GM18909 (cell line): ENCODE data around the gene GRK5.
"Not testable (repeated sequence)": the region's sequence is repeated elsewhere in the genome, so short reads cannot be mapped to it uniquely, and the experiment has no call there.

Experiments
- ATAC-seq: cut with Tn5 transposase; IDR thresholded peaks from one replicate; pipeline ENCODE4 v1.9.1; 2021; ENCODE audit warnings: mild to moderate bottlenecking; ENCODE audit not compliant: unreplicated experiment, poor library complexity

The GRK5 gene

DNA sequence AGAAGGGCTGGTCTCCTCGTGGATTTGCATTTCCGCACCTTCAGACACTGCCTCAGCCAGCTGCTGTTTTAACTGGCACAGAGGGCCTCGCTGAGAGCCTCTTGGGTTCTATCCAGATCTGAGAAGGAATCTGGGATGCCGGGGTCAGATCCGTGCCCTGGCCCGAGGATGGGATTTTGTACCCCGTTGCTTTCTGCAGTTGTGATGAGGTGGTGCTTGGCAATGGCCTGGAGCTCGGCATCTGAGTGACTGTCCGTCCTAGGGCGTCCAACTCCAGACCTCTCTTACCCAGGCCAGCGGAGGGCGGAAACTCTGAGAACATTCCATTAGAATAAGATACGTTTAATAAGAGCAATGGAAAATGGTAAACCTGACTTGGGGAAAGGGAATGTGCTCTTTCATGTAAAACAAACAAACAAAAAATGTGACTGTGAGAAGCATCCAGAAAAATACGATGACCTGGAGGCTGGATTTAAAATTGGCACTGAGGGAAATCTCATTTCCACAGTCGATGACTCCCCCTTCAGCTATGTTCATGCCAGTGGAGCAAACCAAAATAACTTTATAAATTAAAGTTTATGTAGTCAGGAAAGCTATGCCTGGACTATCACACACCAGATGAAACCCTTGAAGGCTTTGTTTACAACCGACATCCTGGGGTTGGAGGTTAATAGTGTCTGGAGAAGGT, 39.6 kb downstream of the GRK5 start:
- ATAC-seq = no peak

DNA sequence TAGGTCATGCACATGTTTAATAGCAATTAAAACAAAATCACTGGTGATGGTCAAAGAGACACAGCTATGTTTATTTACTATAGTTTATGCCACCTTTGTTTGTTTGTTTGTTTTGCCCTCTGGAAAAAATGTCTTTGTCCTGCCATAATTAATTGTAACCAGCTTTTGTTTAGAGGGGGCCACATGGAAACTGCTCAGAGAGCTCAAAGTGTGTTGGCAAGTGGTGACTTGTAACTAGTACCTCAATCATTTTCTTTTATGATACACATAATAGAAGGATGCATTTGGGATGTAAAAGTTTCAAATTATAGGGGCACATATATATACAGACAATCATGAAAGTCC, 40.2 kb downstream of the GRK5 start:
- no peak for ATAC-seq

DNA sequence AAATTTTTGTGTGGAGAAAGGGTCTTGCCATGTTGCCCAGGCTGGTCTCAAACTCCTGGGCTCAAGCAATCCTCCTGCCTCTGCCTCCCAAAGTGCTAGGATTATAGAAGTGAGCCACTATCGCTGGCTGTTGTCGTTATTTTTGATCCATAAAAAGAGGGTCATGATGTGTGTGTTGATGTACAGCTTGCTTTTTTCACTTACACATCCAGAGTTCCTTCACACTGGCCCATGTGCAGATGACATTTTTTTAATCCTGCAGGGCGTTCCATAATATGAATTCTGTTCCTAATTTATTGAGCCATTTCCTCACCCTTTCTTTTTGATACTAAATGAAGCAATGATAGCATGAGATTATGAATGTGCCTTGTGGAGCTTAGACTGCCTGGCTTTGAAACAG, 40.8 kb downstream of the GRK5 start:
- ATAC-seq = no peak

DNA sequence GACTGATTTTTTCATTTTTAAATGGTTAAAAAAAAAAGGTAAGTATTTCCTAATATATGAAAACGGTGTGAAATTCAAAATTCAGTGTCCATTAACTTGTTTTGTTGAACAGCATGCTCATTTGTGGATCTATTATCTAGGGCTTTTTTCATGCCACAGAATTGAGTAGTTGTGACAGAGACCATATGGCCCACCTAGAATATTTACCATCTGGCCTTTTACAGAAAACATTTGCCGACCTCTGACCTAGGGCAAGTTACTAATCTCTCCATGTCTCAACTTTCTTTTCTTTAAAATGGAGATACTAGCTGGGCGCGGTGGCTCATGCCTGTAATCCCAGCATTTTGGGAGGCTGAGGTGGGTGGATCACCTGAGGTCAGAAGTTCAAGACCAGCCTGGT, 41.3 kb downstream of the GRK5 start:
- ATAC-seq = no peak

DNA sequence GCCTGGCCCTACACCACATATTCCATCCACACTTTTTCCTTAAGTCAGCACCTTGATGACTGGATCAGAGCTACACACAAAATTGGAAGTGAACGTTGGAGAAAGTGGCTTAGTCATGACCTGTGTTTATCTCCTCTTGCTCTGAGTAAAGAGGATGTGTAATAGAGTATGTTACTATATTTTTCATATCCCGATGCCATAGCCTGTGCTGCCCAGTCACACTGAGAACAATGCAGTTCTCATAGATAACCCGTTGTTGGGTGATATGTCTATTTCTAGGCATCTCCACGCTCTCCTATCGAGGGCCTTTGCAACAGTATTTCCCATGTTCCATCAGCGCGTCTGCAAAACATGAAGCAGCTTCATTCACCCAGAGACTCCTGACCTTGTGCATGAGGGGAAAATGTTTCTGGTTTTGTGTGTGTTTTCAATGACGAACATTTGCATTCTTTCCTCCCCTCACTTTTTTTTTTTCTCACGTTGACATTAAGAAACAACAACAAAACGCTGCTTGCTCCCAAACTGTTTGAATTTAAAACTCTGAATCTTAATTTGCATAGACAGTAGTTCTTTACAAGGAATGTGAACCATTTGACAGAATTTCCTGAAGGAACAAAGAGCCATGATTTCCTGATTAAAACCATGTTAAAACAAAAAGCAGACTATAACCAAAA, 43.4 kb downstream of the GRK5 start:
- ATAC-seq = no peak

DNA sequence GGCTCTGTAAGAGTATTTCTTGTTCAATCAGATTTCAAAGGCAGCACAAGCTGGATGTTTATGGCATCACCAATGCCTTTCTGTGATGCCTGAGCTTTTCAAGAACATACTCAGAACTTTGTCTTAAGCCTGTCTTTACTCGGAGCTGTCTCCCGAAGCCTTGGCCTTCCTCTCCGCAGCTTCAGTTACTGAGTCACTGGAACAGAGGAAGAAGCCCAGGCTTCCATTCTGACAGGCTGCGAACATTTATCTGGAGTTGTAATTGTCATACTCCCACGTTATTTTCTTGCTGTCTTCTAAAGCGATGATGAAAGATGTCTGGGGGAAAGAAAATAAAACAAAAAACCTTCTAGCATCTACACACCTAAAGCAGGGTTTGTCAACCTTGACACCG, 43.9 kb downstream of the GRK5 start:
- no peak for ATAC-seq

DNA sequence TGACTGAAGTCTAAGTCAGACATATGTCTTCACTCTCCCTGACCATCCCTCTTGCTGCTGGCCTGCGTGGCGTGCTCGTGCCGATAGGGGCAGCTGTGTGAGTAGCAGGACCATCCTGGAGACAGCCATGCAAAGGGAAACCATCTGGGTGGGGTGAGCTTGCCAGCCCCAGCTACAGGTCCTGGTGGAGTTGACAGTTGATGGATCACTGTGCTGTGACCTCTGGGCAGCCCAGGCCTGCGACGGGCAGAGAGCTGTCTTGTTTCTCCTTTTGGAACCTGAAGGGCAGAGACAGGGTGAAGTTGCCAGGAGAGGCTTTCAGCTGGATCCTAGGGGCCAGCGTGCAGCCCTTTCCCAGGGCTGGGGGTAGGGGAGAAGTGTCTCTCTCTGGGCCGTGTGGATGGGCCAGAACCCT, 44.7 kb downstream of the GRK5 start:
- no peak for ATAC-seq

DNA sequence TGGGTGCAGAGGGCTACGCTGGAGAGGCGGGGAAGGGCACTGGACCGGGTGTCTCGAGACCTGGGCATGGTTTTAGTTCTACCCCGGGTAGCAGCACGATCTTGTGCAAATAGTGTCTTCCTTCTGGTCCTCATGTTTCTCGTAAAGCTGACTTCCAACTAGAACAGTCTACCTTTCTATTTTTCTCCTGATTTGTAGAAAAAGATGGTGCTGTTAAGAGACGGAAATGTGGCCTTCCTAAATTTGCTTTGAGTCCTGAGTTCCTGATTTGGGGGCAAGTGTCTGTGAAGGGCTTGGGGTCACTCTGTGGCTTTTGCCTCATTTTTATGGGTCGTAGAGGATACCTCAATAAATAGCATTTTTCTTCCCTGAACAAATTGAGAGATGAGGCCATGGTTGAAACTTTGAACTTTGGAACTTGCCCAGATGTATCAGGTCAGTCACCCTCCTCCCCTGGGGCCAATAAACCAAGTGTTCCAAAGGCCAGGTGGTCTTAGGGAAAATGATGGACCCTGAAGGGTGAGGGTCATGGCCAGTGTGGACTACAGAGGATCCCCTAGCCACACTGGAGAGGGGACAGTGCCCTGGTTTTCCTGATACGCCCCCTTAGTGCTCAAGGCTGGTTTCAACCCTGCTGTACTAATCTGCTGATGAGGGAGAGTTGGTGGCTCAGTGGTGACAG, 45.2 kb downstream of the GRK5 start:
- no peak for ATAC-seq

DNA sequence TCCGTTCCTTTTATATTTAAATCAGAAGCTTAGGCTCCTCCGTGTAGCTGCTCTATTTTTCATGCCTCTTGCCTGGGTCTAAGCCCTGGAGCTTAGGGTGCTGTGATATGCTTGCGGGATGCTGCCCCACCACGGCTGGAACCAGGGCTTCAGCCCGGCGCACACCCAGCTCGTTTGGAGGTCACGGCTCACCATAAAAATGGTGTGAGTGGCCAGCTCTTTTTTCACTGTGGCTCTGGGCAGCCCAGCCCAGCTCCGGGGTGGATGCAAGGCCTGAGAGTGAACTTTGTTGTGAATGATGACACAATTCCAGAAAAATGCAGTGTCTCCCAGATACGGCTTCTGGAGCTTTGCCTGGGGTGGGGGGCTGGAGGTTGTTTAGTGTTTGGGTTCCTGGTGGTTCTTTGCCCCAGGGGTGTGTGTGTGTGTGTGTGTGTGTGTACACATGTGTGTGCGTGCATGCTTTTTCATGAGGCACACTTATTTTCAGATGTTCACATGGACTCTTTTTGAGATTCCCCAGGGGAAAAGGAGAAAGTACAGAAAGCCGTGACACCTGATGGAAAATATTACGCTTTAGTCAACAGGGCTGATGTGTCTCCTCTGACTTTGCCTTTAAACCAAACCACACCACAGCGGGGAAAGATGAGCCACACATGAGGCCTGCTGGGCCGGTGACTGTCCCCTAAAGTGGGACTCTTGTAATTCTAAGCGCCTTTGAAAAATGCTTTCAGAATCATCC, 46.2 kb downstream of the GRK5 start:
- no peak for ATAC-seq

DNA sequence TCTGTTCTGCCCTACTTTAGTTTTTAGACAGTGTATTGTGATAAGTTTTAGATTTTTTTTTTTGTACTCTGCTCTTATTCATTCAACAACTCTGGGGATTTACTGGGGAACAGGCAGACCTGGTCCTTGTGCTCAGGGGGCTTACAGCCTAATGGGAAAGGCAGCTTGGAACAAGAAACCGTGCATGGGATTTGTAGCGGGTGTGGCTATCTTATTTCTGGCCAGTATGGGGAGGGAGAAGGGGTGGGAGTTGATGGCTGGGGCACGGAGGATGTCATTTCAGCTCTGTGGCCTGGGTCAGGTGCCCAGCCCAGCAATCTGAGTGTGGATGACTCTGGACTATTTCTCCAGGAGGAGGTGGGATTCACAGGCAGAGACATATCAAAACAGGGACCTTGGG, 47.0 kb downstream of the GRK5 start:
- ATAC-seq = no peak

DNA sequence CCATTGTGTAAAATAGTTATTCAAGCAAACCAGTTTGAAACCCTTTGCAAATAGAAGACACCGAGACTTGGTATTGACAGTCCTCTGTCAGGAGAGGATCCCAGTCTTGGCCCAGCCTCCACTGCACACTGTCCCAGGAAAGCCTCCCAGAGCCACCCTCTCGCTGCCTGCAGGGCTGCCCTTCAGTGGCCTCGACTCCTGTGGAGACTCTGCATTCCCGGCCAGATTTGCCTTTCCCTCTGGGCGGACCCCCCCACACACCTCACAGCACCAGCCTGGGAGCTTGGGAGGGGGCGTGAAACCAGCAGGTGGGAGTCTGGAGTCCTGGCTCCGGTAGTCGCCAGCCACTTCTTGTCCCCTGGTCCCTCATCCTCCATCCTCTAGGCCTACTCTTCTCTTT, 48.7 kb downstream of the GRK5 start:
- ATAC-seq = no peak

DNA sequence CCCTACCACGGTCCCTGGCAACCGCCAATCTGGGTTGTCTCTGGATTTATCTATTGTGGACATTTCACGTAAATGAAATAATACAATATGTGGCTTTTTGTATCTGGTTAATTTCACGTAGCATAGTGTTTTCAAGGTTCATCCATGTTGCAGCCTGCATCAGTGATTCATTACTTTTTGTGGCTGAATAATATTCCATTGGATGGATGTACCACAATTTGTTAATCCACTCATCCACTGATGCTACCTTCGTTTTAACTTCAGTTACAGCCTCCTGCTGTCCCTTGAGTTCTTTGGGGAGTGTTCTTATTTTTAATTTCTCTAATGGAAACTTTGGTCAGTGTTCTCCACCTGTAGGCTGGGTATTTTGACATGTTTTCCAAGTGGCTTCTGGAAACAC, 49.5 kb downstream of the GRK5 start:
- ATAC-seq = no peak

DNA sequence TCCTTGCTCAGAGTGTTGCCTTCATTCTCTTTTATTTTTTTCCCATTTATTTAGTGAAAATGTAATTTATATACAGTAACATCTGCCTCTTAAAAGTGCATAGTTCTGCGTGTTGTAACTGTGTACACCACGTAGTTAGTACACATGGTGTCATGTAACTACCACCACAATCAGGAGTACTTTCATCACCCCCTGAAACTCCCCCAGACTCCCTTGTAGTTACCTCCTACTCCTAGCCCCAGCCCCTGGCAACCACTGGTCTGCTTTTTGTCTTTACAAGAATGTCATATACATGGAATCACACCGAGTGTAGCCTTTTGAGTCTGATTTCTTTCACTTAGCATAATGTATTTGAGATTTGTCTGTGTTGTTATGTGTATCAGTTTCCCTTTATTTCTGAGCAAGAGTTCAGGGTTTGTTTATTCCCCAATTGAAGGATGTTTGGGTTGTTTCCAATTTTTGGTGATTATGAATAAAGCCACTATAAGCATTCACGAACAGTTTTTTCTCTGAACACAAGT, 50.6 kb downstream of the GRK5 start:
- no peak for ATAC-seq

DNA sequence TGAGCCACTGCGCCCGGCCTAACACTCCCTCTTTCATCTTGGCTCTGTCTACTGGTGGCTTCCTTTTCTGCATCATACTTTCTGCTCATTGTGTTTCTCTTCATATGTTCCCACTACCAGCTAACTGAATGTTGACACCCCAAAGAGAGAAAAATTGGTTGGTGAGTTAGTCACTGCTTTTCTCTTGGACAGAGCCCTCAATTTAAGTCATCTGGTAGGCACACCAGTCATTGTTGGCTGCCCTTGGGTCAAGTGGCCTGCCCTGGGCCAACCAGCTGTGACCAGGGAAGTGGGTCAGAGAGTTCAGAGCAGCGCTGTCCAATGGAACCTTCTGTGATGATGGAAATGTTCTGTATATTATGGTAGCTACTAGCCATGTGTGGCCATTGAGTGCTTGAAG, 52.0 kb downstream of the GRK5 start:
- ATAC-seq = no peak

DNA sequence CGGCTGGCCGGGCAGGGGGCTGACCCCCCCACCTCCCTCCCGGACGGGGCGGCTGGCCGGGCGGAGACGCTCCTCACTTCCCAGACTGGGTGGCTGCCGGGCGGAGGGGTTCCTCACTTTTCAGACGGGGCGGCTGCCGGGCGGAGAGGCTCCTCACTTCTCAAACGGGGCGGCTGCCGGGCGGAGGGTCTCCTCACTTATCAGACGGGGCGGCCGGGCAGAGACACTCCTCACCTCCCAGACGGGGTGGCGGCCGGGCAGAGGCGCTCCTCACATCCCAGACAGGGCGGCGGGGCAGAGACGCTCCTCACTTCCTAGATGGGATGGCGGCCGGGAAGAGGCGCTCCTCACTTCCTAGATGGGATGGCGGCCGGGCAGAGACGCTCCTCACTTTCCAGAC, 53.6 kb downstream of the GRK5 start:
- not testable (repeated sequence) for ATAC-seq

DNA sequence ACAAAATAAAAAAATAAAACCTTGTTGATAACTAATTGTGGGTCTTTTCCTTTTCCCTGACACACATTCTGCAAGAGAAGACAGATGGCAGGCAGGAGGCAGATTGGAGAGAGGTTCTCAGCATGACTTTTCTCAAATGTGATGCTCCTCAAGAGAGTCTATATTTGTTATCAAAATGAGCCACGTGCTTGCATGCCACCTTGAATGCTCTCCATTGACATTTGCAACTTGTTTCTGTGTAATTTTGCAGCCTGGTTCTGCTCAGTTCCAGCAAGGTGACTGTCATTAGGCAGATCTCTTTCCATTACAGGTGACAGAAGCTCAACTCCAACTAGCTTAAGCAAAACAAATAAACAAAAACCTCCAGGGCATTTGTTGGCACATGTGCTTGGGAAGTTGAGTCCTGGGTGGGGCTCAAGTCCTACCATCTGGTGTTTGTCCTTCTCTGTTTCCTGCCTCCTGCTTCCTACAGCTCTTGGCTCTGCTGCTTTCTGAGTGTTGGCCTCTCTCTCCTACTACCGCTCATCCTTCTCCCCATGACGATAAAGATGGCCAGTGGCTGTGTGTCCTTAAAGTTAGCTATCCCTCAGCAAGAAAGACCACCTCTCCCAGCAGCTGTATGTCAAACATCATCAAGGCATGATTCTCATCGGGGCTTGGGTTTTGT, 56.7 kb downstream of the GRK5 start:
- no peak for ATAC-seq

DNA sequence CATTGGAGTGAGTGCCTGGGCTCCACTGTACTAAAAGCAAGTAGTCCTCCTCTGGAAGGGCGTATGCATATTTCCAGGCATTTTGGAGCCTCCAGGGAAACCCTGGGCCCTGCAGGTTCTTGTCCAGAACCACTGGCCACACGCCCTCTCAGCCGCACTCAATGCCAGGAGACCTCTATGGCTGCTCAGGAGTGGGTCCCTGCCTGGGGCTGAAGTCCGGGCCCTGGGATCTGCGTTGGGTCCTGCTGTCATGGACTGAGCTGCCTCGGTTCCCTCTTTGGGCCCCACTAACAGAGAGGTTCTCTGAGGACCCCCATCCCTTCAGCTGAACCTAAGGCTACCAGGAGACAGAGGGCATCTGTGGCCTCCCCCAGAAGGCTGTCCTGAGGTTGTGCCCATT, 58.3 kb downstream of the GRK5 start:
- ATAC-seq = no peak

DNA sequence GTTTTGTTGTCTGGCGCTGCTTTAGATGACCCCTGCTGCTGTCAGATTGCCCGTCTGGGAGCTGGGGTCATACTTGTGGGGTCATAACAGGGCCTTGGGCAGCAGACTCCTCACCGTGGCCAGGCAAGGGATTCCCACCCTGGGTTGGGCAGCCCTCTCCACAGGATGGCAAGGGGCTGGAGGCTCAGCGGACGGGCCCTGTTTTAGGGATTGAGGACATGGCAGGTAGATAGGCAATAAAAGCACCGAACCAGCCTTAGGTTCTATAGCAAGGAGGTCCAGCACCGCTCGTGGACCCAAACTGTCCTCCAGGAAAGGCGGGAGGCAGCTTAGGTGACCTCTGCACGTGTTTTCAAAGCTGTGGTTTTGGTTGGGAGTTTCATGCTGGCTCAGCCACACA, 60.0 kb downstream of the GRK5 start:
- ATAC-seq = no peak

DNA sequence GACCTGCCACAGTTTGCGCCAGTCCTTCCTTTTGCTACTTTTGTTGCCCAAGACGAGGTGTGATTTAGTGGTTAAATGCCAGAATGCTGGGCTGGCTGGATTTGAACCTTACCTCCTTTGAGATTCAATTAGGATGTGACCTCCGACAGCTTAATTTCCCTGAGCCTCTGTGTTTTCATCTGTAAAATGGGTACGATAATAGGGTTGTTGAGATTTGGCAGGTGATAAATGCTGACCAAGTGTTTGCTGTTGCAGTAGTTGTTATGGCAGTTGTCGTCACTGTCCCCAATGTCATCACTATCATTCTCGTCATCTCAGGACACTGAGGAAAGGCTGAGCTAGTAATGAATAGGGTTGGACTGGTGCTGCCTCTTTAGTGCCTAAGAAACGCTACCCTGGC, 61.1 kb downstream of the GRK5 start:
- no peak for ATAC-seq

DNA sequence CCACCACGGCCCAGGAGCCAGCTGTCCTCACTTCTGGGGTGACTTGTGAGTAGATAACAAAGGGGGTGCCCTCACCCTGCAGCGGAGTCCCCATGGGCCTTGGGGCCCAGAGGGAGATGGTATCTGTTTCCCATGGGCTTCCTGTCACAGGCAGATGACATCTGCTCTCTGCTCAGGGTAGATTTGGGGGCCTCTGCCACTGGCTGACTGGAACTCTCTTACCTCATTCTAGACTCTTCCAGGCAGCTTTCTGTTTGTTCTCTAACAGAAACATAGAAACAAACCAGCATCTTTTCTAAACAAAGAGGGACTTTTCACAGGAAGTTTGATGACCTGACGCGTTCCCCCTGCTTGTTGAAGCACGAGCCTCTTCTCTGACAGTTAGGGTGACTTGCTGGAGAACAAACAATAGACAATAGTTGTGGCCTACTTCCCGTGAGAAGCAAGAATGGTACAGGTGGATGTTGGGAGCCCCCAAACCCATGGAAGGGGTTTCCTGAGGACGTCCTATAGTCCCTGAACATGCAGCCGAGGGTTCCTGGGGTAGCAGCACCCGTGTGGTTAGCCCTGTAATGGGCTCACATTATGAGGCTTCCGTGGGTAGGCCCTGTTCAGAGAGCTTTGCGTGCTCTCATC, 61.6 kb downstream of the GRK5 start:
- ATAC-seq = peak; percentile 83
